Frontal cortex (tissue), 4 donors: ENCODE data around the gene AMZ1. TPM values are rescaled to one million over a fixed set of nuclear protein-coding genes. Genes with fewer than 3 reads are reported as not detected.

ENCODE experiments used
- DNase-seq, 2 donors: peaks; one replicate each; pipeline ENCODE4 v3.0.0; 2012; ENCODE audit warnings: low spot score in 2 of 2
- FAIRE-seq: peaks from 2 replicates; lab custom pipeline; 2012; peaks lifted over from hg19 to GRCh38; lab: Jason Lieb, UNC
- total RNA-seq: library from RNA; depleted of rRNA; stranded (reverse); fragments of >200 nt; gene quantifications from one replicate; pipeline ENCODE4 v1.2.3, GENCODE V29; 2014
- donor health status: control.
- donor health status: control.
- donor health status: control.

AMZ1 gene
- total RNA-seq, 1 donor from 2014 or later = 1.6 TPM

- DNase-seq (no peak), FAIRE-seq (no peak)
Observed at GRCh38 chr7:2650451-2650850, 37.6 kb upstream of the AMZ1 start.

GRCh38 chr7:2651336-2651735 lies 36.7 kb upstream of the AMZ1 start:
- DNase-seq = no peak
- no peak for FAIRE-seq

GRCh38 chr7:2651847-2652735 lies 35.9 kb upstream of the AMZ1 start:
- FAIRE-seq (no peak), DNase-seq (no peak)

- no peak for FAIRE-seq
- DNase-seq = no peak
Observed at GRCh38 chr7:2652736-2653060, 35.3 kb upstream of the AMZ1 start.

- FAIRE-seq (no peak), DNase-seq (no peak)
Observed at GRCh38 chr7:2654059-2654458, 33.9 kb upstream of the AMZ1 start.

GRCh38 chr7:2655870-2656614 lies 32.0 kb upstream of the AMZ1 start:
- no peak for FAIRE-seq
- no peak for DNase-seq

- FAIRE-seq (no peak), DNase-seq (no peak)
Observed at GRCh38 chr7:2657208-2657607, 30.8 kb upstream of the AMZ1 start.

- no peak for DNase-seq
Observed at GRCh38 chr7:2657920-2658671, 29.9 kb upstream of the AMZ1 start.

GRCh38 chr7:2658941-2659340 lies 29.1 kb upstream of the AMZ1 start:
- no peak for DNase-seq
- no peak for FAIRE-seq

More at GRCh38 chr7:2657920-2658671, 29.9 kb upstream of the AMZ1 start:
- no peak for FAIRE-seq

- FAIRE-seq = no peak
- DNase-seq = no peak
Observed at GRCh38 chr7:2659556-2660358, 28.2 kb upstream of the AMZ1 start.

GRCh38 chr7:2660359-2661095 lies 27.5 kb upstream of the AMZ1 start:
- FAIRE-seq (no peak), DNase-seq (no peak)

GRCh38 chr7:2661096-2661449 lies 26.9 kb upstream of the AMZ1 start:
- DNase-seq (no peak), FAIRE-seq (no peak)

- DNase-seq (no peak), FAIRE-seq (no peak)
Observed at GRCh38 chr7:2661602-2662272, 26.3 kb upstream of the AMZ1 start.

- FAIRE-seq (no peak), DNase-seq (no peak)
Observed at GRCh38 chr7:2662273-2663120, 25.5 kb upstream of the AMZ1 start.

- no peak for DNase-seq
- no peak for FAIRE-seq
Observed at GRCh38 chr7:2663121-2663886, 24.7 kb upstream of the AMZ1 start.

- DNase-seq = no peak
- FAIRE-seq = no peak
Observed at GRCh38 chr7:2663960-2664359, 24.0 kb upstream of the AMZ1 start.

GRCh38 chr7:2665359-2665791 lies 22.6 kb upstream of the AMZ1 start:
- no peak for FAIRE-seq
- no peak for DNase-seq
